AG09319 (cell line): Measurements from ENCODE around the gene PEX7.
"Not testable (repeated sequence)": the region's sequence is repeated elsewhere in the genome, so short reads cannot be mapped to it uniquely, and the experiment has no call there.

Experiments
- DNase-seq: peaks from one replicate; pipeline ENCODE4 v3.0.0-alpha.2; 2010; ENCODE audit warnings: low read depth; ENCODE audit errors: extremely low read depth
- TF ChIP-seq, protein P1 (sequence below): IDR thresholded peaks from 2 replicates; pipeline ENCODE4 v1.5.1; 2011; ENCODE audit warnings: low read depth, mild to moderate bottlenecking, inconsistent platforms, low read length, moderate library complexity

PEX7 gene

DNA sequence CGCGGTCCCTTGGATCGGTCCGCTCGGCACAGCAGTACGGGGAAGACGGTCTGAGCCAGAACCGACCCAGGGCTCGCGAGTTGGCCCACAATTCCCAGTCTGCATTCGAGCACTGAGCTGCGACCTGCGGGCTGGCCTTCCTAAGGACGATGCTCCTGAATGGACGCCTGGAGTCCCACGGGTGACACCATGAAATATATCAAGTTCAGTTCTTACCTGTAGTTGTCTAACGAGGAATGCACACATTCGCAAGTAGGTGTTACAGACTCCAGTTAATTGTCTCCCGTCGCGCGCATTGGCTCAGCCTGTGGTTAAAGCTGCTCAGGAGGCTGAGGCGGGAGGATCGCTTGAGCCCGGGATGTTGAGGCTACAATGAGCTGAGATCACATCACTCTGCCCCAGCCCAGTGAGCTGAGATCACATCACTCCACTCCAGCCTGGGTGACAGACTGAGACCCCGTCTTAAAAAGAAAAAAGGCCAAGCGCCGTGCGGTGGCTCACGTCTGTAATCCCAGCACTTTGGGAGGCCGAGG lies 802 bp downstream of the PEX7 start:
- TF ChIP-seq, protein P1, sequence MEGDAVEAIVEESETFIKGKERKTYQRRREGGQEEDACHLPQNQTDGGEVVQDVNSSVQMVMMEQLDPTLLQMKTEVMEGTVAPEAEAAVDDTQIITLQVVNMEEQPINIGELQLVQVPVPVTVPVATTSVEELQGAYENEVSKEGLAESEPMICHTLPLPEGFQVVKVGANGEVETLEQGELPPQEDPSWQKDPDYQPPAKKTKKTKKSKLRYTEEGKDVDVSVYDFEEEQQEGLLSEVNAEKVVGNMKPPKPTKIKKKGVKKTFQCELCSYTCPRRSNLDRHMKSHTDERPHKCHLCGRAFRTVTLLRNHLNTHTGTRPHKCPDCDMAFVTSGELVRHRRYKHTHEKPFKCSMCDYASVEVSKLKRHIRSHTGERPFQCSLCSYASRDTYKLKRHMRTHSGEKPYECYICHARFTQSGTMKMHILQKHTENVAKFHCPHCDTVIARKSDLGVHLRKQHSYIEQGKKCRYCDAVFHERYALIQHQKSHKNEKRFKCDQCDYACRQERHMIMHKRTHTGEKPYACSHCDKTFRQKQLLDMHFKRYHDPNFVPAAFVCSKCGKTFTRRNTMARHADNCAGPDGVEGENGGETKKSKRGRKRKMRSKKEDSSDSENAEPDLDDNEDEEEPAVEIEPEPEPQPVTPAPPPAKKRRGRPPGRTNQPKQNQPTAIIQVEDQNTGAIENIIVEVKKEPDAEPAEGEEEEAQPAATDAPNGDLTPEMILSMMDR = no peak
- no peak for DNase-seq

DNA sequence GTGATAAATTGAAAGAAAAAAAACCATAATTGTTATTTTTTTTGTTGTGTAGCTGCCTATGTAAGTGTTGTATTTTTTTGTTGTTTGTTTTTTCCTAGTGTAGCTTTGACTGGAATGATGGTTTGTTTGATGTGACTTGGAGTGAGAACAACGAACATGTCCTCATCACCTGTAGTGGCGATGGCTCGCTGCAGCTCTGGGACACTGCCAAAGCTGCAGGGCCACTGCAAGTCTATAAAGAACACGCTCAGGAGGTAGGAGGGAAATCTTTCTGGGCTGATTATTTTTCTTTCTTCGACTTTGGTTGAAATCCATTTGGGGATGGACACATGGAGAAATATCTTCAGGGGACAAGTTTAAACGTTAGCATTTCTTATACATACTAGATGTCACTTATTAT lies 3.8 kb downstream of the PEX7 start:
- TF ChIP-seq, protein P1 = no peak
- no peak for DNase-seq

DNA sequence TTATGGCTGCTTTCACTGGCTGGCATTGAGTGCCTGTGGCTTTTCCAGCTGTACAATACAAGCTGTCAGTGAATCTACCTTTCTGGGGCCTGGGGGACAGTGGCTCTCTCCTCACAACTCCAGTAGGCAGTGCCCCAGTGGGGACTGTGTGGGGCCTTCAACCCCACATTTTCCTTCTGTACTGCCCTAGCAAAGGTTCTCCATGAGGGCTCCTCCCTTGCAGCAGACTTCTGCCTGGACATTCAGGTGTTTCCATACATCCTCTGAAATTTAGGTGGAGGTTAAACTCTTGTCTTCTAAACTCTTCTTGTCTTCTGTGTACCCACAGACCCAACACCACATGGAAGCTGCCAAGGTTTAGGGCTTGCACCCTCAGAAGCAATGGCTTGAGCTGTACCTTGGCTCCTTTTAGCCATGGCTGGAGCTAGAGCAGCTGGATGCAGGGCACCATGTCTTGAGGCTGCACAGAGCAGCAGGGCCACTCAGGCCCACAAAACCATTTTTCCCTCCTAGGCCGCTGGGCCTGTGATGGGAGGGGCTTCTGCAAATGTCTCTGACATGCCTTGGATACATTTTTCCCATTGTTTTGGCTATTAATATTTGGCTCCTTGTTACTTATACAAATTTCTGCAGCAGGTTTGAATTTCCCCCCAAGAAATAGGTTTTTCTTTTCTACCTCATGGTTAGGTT lies 9.6 kb downstream of the PEX7 start:
- no peak for DNase-seq
- TF ChIP-seq, protein P1 = no peak

DNA sequence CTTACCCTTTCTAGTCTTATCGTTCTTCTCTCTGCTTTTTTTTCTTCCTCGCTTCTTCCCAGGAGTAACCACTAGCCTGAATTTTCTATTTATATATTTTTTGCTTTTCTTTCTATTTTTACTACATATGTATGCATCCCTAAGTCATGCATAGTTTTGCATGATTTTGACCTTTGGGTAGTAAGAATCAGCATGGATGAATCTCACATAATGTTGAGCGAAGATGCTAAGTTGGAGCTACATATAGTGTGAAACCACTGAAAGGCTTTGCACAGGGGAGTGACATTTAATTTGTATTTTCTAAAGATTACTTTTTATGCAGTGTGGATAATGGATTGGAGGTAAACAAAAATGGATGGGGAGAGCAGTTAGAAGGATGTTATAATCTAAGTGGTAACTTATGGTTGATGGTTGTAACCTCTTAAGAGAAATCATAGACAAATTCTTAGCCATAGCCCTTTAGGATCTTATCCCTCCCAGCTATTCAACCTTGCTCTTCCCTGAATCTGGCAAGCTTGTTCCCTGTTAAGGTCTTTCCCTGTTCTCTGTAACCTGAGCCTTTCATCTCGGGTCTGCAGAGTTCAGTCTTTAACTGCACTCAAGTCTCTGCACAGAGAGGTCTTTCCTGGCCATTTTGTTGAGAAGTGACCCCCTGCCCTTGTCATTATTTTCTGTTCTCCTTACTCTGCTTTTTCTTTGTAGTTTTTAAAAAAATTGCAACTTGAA lies 18.0 kb downstream of the PEX7 start:
- no peak for DNase-seq
- TF ChIP-seq, protein P1 = no peak

DNA sequence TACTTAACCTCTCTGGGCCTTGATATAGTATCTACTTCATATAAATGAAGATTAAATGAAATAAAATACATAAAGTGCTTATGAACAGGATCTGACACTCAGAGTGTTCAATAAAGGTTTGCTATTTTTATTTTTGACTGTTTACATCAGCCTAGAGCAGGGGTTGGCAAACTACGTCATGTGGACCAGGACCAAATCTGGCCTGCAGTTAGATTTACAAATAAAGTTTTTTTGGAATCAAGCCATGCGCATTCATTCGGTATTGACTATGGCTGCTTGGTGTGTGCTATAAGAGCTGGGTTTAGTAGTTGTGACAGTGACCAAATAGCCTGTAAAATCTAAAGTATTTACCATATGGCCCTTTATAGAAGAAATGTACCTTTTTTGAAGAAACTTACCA lies 20.8 kb downstream of the PEX7 start:
- DNase-seq = no peak
- TF ChIP-seq, protein P1 = no peak

DNA sequence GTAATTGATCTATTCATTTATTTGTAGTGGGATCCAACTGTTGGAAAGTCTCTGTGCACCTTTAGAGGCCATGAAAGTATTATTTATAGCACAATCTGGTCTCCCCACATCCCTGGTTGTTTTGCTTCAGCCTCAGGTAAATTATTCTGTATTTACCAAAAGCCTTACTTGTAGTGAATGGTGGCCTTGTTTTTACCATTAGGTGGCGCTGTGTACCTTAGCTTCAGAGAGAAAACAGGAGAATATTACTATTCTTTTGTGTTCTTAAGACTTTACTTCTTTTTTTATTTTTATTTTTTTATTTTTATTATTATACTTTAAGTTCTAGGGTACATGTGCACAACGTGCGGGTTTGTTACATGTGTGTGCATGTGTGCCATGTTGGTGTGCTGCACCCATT lies 23.7 kb downstream of the PEX7 start:
- TF ChIP-seq, protein P1 = peak; percentile 81
- DNase-seq = peak; percentile 23

DNA sequence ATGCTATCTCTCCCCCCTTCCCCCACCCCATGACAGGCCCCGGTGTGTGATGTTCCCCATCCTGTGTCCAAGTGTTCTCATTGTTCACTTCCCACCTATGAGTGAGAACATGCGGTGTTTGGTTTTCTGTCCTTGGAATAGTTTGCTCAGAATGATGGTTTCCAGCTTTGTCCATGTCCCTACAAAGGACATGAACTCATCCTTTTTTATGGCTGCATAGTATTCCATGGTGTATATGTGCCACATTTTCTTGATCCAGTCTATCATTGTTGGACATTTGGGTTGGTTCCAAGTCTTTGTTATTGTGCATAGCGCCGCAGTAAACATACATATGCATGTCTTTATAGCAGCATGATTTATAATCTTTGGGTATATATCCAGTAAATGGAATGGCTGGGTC lies 24.1 kb downstream of the PEX7 start:
- DNase-seq = not testable (repeated sequence)

DNA sequence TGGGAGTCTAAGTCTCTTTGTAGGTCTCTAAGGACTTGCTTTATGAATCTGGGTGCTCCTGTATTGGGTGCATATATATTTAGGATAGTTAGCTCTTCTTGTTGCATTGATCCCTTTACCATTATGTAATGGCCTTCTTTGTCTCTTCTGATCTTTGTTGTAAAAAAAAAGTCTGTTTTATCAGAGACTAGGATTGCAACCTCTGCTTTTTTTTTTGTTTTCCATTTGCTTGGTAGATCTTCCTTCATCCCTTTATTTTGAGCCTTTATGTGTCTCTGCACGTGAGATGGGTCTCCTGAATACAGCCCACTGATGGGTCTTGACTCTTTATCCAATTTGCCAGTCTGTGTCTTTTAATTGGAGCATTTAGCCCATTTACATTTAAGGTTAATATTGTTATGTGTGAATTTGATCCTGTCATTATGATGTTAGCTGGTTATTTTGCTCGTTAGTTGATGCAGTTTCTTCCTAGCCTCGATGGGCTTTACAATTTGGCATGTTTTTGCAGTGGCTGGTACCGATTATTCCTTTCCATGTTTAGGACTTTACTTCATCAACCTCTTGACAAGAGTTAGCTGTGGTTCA lies 27.7 kb downstream of the PEX7 start:
- not testable (repeated sequence) for DNase-seq
